SU-DHL-6 (cell line): ENCODE results near the gene FCRL5.

Experiments used
- CTCF ChIP-seq: fragments of 200-600 bp; sonication (generic); IDR thresholded peaks from one replicate; pipeline ENCODE4 v1.5.1; 2017; ENCODE audit warnings: antibody characterized with exemption, mild to moderate bottlenecking, low read length, moderate library complexity; ENCODE audit not compliant: insufficient read depth, poor library complexity, severe bottlenecking
- EZH2phosphoT487 ChIP-seq: fragments of 200-600 bp; sonication (generic), shearing (Covaris generic); conservative IDR thresholded peaks from 2 replicates; pipeline ENCODE4 v1.6.1; 2018; ENCODE audit warnings: mild to moderate bottlenecking, antibody characterized with exemption, low read length, moderate library complexity, mixed read lengths

DNA sequence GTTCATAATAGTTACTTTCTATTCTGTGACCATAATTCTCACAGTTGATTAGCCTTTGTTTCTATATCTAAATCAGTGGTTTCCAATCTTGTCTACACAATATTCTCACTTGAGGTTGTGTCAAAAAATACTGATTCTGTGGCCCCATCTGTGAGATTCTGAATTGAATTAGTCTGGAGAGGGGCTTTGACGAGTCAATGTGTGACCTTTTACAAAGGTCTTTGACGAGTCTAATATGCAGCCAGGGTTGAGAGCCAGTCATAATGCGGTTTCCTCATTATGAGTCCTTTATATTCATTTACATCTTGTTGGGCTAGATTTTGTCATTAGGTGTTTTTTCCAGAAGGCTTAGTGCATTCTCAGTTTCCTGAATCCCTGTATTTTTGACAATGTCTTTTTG is 19.7 kb downstream of the FCRL5 start:
- TF ChIP-seq CTCF = no peak
- TF ChIP-seq EZH2phosphoT487 = no peak
